Smooth muscle cell of the brain vasculature (primary cell): ENCODE results near the gene TRAPPC6A.

Source experiments
- DNase-seq: peaks from one replicate; pipeline ENCODE4 v3.0.0-alpha.2; 2012; ENCODE audit warnings: low read depth, low spot score

Gene TRAPPC6A

DNA sequence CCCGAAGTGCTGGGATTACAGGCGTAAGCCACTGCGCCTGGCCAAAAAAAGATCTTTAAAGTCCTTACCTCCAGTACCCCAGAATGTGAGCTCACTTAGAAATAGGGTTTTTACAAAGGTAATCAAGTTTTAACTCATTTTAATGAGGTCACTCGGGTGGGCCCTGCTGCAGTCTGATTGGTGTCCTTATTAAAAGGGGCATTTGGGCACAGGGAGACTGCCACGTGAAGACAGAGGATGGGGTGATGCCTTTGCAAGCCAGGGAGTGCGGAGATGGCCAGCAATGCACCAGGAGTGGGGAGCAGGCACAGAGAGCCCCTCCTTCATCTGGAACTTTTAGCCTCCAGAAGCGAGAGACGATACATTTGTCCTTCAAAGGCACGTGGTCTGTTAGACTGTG is 28.9 kb downstream of the TRAPPC6A start:
- DNase-seq = no peak

DNA sequence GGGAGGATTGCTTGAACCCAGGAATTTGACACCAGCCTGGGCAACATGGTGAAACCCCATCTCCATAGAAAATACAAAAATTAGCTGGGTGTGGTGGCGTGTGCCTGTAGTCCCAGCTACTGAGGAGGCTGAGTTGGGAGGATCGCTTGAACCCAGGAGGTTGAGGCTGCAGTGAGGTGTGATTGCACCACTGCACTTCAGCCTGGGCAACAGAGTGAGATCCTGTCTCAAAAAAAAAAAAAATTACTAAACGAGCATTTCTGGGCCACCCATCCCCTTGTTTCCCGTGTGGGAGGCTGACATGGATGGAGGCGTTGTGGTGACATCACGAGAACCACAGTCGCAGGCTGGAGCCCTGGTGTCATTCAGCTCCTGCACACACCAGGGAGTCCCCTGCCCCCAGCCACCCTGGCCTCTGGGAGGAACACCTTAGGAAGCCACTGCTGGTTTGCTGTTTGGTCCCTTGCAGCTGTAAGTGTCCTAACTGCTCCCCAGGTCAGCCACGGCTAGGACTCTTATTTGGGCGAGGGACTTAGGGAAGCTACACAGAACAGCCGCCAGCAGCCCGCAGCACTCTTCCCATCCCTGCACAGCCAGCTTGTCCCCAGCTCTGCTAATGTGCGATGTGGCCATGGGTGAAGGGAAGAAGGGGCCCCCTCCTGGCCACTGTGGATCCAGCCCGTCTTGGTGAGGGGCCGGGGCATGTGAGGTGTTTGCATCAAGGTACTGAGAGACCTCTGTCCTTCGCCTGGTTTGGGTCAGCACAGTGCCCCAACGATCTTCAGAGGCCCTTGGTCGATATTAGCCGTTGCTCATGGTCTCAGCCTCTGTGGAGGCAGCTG is 30.0 kb downstream of the TRAPPC6A start:
- DNase-seq = no peak

DNA sequence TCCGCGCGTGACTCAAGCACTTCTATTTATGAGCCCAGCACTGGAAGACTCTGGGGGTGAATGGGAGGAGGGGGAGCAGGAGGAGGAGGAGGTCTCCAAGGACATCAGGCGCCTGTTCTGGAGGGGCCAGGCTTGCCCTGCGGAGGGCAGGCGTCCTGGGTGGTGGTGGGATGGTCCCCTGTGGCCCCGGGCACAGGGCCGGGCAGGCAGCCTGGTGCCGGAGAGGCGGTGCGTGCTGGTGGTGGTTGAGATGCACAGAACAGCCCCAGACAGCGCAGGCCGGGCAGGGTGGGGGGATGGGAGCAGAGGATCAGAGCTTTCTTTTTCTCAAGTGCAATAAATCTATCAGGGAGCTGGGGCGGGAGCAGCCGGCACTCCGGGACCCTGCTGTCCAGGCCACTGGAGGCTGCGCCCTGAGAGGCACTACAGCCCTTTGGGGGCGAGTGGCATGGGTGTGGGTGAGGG is 31.3 kb downstream of the TRAPPC6A start:
- DNase-seq = no peak

DNA sequence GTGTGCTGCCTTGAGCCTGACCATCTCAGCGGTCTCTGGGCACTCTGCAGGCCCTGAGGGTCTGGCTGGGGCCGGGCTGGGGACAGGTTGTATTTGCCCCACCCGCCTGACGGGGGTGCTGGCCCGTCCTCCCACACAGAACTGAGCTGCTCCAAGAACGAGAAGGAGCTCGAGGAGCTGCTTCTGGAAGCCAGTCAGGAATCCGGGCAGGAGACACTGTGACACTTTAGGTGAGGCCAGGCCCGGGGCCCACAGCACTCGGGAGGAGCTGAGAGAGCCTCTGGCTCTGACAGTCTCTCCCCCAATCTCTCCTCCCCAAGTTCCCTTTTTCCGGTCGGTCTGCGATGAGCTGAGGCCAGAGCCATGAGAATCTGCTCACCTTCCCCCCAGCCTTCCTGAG is 31.8 kb downstream of the TRAPPC6A start:
- DNase-seq = no peak

DNA sequence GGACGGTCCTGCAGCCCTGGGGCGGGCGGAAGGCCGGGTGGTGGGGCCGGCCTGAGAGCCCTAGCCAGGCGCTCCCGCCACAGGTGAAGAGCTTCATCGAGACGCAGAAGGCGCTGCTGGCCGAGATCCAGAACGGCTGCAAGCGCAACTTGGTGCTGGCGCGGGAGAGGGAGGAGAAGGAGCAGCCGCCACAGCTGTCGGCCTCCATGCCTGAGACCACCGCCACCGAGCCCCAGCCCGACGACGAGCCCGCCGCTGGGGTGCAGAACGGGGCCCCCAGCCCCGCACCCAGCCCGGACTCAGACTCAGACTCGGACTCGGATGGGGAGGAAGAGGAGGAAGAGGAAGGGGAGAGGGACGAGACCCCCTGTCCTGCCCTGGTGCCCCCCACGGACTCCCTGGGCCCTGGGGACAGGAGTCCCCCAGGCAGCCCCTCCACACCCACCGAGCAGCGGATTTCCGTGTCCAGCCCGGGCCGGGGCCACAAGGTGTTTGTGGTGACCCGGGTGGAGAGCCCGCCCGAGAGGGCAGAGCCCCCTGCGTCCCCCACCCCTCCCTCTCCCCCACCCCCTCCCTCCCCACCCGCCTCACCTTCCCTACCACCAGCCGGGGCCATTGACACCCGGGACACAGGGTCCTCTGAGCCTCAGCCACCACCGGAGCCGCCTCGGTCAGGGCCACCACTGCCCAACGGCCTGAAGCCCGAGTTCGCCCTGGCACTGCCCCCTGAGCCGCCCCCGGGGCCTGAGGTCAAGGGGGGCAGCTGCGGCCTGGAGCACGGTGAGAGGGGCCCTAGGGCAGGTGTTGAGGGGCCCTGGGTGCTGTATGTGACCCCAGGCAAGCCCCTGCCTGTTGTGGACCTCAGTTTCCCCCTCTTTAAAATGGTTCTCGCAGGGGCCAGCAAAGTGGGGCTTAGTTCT is 32.5 kb downstream of the TRAPPC6A start:
- no peak for DNase-seq

DNA sequence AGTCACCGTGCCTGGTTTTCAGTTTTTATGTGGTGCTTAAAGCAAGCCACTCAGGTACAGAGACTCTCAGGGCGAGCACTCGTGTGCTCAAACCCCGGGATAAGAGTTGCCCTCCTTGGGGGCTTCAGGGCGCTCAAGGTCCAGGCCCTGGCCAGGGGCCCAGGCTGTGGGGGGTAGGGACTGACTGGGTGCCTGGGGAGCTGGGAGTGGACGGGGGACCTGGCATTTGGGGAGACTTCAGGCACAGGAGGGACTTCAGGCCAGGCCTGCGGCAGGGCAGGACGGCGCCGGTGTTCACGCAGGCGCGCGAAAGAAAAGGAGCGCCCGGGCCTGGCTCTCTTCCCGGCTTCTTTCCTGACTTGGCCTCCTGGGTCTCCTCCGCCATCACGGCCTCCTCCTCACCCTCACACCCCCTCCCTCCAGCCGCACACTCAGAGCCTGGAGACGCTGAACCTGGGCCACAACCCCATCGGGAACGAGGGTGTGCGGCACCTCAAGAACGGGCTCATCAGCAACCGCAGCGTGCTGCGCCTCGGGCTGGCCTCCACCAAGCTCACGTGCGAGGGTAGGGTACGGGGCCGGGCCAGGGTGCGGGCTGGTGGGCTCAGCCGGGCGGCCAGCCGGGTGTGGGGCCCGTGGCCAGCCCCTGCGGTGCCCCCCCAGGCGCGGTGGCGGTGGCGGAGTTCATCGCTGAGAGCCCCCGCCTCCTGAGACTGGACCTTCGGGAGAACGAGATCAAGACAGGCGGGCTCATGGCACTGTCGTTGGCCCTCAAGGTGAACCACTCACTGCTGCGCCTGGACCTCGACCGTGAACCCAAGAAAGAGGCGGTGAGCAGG is 33.4 kb downstream of the TRAPPC6A start:
- DNase-seq = no peak

DNA sequence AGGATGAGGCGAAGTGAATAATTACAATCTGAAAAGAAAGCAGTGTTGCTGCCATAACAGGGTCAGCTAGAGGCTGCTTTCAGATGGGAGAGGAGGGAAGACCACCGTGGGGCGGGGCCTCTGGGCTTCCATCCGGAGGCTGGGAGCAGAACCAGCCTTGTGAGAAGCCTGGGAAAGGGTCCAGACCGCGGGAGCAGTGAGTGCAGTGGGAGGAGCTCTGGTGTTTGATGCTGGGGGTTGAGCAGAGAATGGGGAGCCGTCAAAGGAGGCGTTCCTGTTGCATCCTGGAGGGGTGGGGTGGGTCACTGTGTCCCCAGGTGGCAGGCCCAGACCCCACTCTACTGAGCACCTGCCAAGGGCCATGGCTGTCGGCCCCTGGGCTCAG is 35.3 kb downstream of the TRAPPC6A start:
- DNase-seq = no peak

DNA sequence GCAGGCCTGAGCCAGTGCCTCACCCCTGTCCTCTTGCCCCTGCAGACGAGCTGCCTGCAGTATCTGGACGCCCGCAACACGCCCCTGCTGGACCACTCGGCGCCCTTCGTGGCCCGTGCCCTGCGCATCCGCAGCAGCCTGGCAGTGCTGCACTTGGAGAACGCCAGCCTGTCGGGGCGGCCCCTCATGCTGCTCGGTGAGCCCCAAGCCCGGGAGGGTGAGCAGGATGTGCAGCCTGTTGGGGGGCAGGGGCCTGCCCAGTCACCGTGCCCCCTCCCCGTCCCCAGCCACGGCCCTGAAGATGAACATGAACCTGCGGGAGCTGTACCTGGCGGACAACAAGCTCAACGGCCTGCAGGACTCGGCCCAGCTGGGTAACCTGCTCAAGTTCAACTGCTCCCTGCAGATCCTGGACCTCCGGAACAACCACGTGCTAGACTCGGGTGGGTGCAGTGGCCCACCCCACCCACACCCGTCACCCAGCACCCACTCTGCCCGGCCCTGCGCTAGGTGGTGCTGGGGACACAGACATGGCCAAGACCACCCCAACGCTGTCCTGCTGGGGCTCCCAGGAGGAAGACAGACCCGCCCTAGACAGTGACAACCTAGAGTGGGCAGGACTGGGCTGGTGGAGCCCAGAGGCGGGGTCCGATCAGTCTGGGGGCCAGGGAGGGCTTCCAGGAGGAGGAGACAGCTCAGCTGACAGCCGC is 35.9 kb downstream of the TRAPPC6A start:
- DNase-seq = no peak

DNA sequence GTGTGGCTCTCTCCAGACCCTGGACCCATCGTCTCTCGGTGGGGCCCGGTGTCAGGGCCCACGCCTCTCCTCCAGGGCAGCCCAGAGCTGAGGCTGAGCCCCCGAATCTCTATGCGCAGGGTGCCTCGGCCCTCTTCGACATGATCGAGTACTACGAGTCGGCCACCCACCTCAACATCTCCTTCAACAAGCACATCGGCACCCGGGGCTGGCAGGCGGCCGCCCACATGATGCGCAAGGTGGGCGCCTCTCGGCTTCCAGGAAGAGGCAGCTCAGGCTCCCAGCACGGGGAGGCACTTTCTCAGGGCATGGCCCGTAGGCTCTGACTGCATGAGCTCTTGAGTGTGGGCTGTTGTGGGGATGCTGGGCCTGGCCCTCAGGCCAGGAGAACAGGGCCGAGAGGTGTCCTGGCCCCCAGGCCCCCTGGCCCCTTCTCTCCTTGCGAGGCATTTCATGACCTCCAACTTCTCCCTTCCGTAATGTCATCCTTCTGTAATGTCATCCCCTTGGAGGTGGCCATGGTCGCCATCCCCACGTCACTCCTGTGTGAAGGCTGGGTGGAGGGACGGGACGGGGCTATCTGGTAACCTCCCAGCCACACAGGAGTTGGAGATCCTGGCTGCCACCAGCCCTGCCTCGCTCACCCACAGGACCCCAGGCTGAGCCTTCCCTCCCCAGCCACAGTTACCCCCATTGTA is 36.7 kb downstream of the TRAPPC6A start:
- no peak for DNase-seq

DNA sequence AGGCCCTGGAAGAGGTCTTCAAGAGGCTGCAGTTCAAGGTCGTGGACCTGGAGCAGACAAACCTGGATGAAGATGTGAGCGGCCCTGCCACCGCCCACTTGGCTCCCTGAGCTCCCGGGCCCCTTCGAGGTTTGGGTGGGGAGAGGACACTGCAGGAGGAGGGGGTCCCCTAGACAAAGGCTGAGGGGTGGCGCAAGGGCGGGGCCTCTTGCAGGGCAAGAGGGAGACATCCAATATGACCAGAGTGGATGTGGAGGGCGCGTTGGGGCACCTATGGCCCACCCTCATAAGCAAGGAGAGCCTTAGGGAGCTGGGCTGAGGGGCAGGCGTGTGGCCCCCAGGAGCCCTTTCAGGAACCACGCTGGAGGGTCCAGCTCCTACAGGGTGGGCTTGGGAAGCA is 37.5 kb downstream of the TRAPPC6A start:
- DNase-seq = no peak

DNA sequence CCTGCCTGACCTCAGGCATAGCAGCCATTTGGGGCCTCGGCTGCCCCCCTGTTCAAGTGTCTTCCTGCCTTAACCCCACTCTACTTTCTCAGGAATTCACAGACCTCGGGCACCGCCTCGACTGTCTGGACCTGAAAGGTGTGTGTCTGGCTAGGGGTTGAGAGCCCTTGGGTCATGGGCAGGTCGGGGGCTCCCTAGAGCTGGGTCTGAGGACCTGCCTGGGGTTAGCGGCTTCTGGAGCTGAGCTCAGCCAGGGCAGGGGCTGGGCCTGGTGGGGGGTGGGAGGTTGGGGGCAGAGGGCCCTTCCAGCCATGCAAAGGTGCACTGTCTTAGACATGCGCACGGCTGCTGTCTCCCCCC is 37.9 kb downstream of the TRAPPC6A start:
- no peak for DNase-seq

DNA sequence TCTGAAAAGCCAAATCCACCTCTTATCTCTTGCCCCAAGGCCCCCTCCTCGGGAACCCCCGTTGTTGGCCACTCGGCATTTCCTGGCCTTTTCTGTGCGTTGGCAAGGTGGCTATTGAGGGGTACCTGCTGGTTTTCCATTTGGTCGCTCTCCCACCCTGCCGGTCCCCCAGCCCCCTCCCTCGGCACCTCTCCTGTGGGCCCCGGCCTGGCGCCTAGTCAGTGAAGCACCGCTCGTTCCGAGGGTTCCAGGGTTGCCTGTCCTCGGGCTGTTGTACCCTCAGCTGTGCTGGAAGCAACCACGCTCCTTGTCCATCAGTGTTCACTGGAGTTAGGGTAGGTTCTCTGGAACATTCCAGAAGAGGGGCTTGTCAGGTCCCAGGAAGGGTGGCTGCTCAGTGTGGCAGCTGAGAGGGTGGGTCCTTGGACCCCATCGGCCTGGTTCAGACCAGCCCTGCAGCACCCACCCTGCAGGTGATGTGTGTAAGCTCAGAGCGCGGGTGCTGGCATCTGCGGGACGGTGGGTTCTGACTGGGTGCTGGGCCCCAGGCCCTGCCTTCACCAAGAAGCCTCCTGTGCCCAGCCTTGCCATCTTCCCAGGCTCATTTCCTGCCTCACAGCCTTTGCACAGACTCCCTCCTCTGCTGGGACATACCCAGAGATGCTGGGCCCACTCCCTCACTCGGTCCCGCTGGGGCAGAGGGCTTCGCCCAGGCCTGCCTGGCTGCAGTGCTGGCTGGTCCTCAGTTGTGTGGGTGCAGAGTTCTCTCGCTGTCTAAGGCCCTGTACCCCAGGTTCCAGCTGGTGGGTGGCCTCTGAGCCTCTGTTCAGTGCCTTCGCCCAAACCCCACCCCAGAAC is 38.5 kb downstream of the TRAPPC6A start:
- no peak for DNase-seq

DNA sequence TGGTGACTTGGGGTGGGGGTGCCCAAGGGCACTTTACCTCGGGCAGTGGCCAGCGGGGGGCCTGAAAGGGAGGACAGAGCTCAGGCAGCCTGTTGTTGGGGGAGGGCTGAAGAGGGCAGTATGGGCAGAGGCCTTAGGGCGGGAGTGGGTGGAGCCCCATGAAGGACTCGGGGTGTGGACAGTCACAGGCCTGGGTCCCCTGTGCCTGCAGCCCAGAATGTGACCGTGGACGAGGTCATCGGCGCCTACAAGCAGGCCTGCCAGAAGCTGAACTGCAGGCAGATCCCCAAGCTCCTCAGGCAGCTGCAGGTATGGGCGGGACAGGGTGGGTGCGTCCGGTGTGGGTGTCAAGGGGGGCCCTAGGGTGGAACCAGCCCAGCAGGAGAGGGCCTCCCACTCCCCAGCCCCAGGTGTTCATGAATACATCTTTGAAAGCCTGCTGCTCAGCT is 39.7 kb downstream of the TRAPPC6A start:
- DNase-seq = no peak

DNA sequence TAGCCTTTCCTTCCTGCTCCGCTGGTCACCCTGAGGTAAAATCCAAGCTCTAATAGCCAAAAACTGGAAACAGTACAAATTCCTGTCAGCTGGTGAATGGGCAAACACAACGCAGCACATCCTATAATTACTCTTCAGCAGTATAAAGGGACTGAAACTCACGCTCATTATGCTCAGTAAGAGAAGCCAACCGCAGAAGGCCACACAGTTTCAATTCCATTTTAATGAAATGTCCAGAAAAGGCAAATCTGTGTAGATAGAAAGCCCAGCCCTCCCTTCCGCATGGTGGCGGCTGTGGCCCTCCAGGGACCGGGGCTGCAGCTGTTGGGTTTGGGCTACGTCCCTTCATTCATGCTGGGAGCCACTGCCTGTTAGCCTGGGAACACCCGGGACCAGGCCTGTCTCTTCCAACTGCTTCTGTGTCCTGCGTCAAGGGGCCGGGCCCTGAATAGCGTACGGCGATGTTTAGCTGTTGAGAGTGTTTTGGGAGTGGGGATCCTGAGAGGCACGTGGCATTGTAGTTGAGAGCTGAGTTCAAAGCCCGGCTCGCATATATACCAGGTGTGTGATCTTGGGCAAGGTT is 40.8 kb downstream of the TRAPPC6A start:
- DNase-seq = no peak

DNA sequence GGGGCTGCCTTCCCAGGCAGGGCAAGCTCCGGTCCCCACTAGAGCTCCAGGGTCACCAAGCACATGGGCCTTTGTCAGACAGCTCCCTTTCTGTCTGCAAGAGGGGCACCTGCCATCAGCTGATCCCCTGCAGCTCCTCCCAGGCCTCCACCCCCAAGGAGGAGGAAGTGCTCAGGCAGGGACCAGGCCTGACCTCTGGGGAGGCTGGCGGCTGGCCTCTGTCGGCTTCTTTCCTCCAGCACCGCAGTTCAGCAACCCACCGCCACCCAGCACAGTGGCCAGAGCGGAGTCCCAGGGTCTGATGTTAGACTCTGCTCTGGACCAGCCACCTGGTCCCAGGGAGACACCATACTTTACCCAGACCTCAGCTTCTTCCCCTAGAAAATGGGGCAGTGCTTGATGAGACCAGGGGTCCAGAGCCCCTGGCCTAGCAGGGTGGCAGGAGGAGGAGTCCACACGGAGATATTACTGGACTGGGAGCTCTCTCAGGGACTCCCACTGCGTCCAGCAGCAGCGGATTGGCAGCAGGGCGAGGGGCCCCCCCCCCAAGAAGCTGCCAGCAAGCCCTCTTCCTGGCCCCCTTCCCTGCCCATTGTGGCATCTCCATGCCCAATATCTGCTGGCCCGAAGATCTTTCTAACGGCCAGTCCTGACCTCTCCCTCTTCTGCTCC is 41.4 kb downstream of the TRAPPC6A start:
- no peak for DNase-seq

DNA sequence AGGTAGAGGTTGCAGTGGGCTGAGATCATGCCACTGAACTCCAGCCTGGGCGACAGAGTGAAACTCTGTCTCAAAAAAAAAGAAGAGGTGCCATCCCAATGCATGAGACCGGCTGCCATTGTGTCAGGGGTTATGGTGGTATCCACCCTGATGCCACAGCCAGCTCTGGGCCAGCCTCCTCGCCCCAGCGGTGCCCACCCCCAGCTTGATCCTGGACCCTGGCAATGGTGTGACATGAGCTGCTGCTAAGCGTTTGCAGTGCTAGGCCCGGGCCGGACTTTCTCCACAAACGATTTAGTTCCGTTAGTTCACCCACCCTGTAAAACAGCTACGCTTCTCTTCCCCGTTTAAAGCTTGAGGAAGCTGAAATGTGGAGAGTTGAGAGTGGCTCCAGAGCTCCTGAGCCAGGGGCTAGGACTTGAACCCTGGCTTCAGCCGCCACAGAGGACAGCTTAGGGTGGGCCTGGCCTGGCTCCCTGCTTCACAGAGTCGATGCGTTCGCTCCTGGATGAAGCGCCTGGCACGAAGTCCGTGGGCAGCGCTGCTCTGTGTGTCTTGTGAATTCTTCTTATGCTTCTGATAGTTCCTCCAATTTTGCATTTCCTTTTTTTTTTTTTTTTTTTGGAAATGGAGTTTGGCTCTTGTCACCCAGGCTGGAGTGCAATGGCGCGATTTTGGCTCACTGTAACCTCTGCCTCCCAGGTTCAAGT is 42.7 kb downstream of the TRAPPC6A start:
- no peak for DNase-seq

DNA sequence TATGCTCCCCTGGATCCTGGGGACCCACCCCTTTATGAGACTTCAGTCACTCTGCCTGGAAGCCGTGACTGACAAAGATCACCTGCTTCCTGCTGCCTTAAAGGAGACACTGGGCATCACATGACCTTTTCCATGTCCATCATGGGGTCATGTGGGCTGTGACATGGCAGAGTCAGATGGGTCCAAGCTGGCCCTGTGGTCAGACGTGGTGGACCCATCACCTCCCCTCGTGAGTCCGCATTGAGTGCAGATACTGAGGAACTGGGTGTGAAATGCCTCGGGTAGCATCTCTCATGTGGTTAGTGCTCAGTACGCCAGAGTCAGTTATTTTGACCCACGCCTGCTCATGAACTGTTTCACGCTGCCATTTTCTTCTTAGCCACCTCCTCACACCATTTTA is 44.4 kb downstream of the TRAPPC6A start:
- DNase-seq = no peak
